Prostate gland (tissue), 2 donors: ENCODE data around the gene MSX1. TPM values are rescaled to one million over a fixed set of nuclear protein-coding genes. Genes with fewer than 3 reads are reported as not detected.

Experiments
- DNase-seq: peaks from one replicate; pipeline ENCODE4 v3.0.0-alpha.2; 2019; ENCODE audit warnings: low spot score
- H3K27ac ChIP-seq, 2 donors: fragments of 200-600 bp; sonication (generic); 2 replicates each; pipeline ENCODE4 v1.5.1; 2017 to 2019
- H3K27me3 ChIP-seq: fragments of 200-600 bp; sonication (generic); replicated peaks from 2 replicates; pipeline ENCODE4 v1.5.1; 2019; ENCODE audit not compliant: insufficient read depth
- H3K36me3 ChIP-seq, 2 donors: fragments of 200-600 bp; sonication (generic); 1 replicate in 1 of 2; 2 replicates in 1 of 2; pipeline versions ENCODE4 v1.5.1 to v1.8.1; 2017 to 2019
- H3K4me1 ChIP-seq: fragments of 200-600 bp; sonication (generic); replicated peaks from 2 replicates; pipeline ENCODE4 v1.5.1; 2019
- H3K4me3 ChIP-seq, 2 donors: fragments of 200-600 bp; sonication (generic); 2 replicates each; pipeline ENCODE4 v1.5.1; 2017 to 2019
- H3K9me3 ChIP-seq: fragments of 200-600 bp; sonication (generic); 2 replicates; pipeline ENCODE4 v1.5.1; 2017
- CTCF ChIP-seq, 4 experiments: fragments of 200-600 bp in 2 of 4; fragments of 450-650 bp in 2 of 4; sonication (generic) in 2 of 4; IDR thresholded peaks; 1 replicate in 3 of 4; 2 replicates in 1 of 4; pipeline ENCODE4 v1.5.1; 2016 to 2019; ENCODE audit warnings: antibody characterized with exemption in 4 of 4, mild to moderate bottlenecking in 2 of 4, moderate library complexity in 2 of 4
- POLR2A ChIP-seq: fragments of 450-650 bp; IDR thresholded peaks from one replicate; pipeline ENCODE4 v1.6.1; 2016; ENCODE audit warnings: antibody characterized with exemption, mild to moderate bottlenecking
- POLR2AphosphoS5 ChIP-seq: sonication (generic); formaldehyde crosslinking; IDR thresholded peaks from one replicate; pipeline ENCODE4 v1.6.1; 2017; ENCODE audit warnings: antibody characterized with exemption
- WGBS: methylation state at CpG from one replicate; pipeline ENCODE4 v1.1.5; 2018; 5-methylcytosine and 5-hydroxymethylcytosine counted together
- intact Hi-C: fragments of 100-400 bp; cut with DNase I; formaldehyde crosslinking; loops from one replicate; pipeline ENCODE4 v1.14.2; 2022
- total RNA-seq, 2 donors: library from RNA; depleted of rRNA; stranded (reverse); fragments of >200 nt; gene quantifications; one replicate each; pipeline ENCODE4 v1.1.0, GENCODE V29; 2016

The MSX1 gene
- total RNA-seq = 1 to 10 TPM; 2.2 to 4.2 TPM

- intact Hi-C loops = no loop called here
- H3K27me3 ChIP-seq = peaks cover 39% of the 10 kb centered on the region
These were observed at the start of gene MSX1 for GRCh38 chr4:4859325-4859798. TSS of gene MSX1 (plus strand) at chr4:4859665. CDS start at chr4:4859900, 235 bp downstream.

GRCh38 chr4:4810092-4810774 lies 49.2 kb upstream of the MSX1 start:
- Histone ChIP-seq H3K27me3 (no peaks in the 10 kb centered on the region), H3K4me3 (no peak overlapping the region), H3K4me1 (no peaks in the 10 kb centered on the region), H3K27ac (no peak overlapping the region), H3K9me3 (no peaks in the 10 kb centered on the region), H3K36me3 (no peaks in the 10 kb centered on the region)
- no peak for DNase-seq
- TF ChIP-seq POLR2AphosphoS5 (no peak), POLR2A (no peak), CTCF (IDR thresholded peaks at IDR 0.05) (no peak)
- intact Hi-C loops = no loop called here
- WGBS = 32% methylated on average over 8 of the region's 8 CpGs

More at GRCh38 chr4:4859325-4859798, at the start of gene MSX1:
- WGBS = 0% methylated on average over 26 of the region's 44 CpGs
- Histone ChIP-seq H3K9me3 (no peaks in the 10 kb centered on the region), H3K27ac (peak within 1 kb of the TSS; percentile 22 to 48), H3K4me1 (peaks cover 3% of the 10 kb centered on the region), H3K36me3 (no peaks in the 10 kb centered on the region), H3K4me3 (peak within 1 kb of the TSS; percentile 48 to 53)
- DNase-seq = peak; percentile 84
- TF ChIP-seq POLR2AphosphoS5 (peak; percentile 88), CTCF (IDR thresholded peaks at IDR 0.05) (no peak), POLR2A (peak; percentile 82)

- intact Hi-C loops = no loop called here
These were observed 48.7 kb upstream of the MSX1 start for GRCh38 chr4:4810778-4811177.

GRCh38 chr4:4812145-4812794 lies 47.2 kb upstream of the MSX1 start:
- 69% methylated on average over 4 of the region's 4 CpGs for WGBS
- Histone ChIP-seq H3K4me3 (no peak overlapping the region), H3K9me3 (no peaks in the 10 kb centered on the region)

More at GRCh38 chr4:4810778-4811177, 48.7 kb upstream of the MSX1 start:
- H3K27ac ChIP-seq = no peak overlapping the region
- no peak for DNase-seq
- TF ChIP-seq POLR2AphosphoS5 = no peak
- TF ChIP-seq POLR2A = no peak
- TF ChIP-seq CTCF (IDR thresholded peaks at IDR 0.05) = no peak
- no peaks in the 10 kb centered on the region for H3K4me1 ChIP-seq
- no peak overlapping the region for H3K4me3 ChIP-seq
- H3K36me3 ChIP-seq = no peaks in the 10 kb centered on the region
- H3K27me3 ChIP-seq = no peaks in the 10 kb centered on the region
- no peaks in the 10 kb centered on the region for H3K9me3 ChIP-seq

More at GRCh38 chr4:4812145-4812794, 47.2 kb upstream of the MSX1 start:
- H3K27me3 ChIP-seq = no peaks in the 10 kb centered on the region
- no peak for DNase-seq
- H3K4me1 ChIP-seq = no peaks in the 10 kb centered on the region
- intact Hi-C loops = no loop called here
- no peaks in the 10 kb centered on the region for H3K36me3 ChIP-seq
- no peak overlapping the region for H3K27ac ChIP-seq
- TF ChIP-seq CTCF (IDR thresholded peaks at IDR 0.05) = no peak
- no peak for TF ChIP-seq POLR2AphosphoS5
- TF ChIP-seq POLR2A = no peak
